Middle frontal gyrus (tissue), 1 donor: ENCODE data around the gene RBM4B.
"Not testable (repeated sequence)": the region's sequence is repeated elsewhere in the genome, so short reads cannot be mapped to it uniquely, and the experiment has no call there.

ENCODE experiments used
- DNase-seq: peaks from one replicate; pipeline ENCODE4 v3.0.0-alpha.2; 2015; ENCODE audit warnings: low spot score; ENCODE audit errors: extremely low spot score

RBM4B gene

DNA sequence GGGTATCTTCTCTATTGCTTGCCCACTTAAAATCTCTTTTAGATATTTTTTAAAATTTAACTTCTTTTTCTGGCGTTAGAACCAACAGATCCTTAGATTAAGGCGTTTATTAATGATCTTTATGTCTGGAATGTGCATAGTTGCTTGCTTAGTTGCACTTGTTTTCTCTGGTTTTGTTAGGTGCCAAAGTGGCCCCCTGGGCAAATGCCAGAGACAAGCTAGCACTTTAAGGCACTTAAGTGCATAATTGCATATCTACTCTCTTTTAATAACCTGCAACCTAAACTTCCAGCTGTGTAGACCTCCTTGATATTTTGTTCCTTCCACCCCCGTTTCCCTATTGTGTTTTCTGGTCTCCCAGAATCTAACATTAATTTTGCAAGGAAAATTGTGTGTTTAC, 35.9 kb downstream of the RBM4B start:
- no peak for DNase-seq

DNA sequence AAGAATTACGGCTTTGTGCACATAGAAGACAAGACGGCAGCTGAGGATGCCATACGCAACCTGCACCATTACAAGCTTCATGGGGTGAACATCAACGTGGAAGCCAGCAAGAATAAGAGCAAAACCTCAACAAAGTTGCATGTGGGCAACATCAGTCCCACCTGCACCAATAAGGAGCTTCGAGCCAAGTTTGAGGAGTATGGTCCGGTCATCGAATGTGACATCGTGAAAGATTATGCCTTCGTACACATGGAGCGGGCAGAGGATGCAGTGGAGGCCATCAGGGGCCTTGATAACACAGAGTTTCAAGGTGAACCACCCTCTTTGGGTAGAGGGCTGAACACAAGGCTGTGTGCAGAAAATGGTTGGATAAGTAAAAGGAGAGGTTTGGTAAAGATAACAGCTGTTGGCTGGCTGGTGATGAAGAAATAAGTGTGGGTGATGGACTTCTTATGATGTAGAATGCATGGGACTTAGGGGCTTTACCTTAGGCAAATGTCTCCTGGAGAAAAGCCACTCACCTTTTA, 37.8 kb downstream of the RBM4B start:
- not testable (repeated sequence) for DNase-seq

DNA sequence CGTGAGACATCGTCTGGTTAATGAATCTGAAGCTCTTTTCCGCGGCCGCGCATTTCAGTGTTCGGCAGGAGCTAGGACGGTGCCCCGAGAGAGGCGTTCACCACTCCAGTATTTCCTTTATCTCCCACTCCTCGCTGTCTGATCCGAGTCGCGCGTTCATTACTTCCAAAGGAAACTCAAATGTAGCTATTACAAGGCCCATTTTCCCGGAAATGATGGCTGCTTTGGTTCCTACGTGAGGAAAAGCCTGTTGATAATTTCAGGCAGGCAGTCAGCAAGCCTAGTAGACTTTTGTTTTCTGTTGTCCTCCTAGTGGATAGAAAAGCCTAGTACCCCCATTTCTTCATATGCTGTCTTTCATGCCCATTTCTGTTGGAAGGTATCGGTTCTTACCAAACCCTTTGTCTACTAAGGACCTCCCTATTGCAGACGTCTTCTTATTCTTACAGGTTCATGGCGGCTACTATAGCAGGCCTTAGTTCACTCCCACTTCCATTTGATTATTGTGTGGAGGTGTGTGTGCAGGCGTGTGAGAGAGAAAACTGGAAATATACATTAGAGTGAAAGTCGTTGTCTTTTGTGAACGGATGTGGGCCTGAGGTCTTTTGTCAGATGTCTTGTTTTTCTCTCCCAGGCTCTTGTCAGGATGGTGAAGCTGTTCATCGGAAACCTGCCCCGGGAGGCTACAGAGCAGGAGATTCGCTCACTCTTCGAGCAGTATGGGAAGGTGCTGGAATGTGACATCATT, 38.4 kb downstream of the RBM4B start:
- peak; percentile 17 for DNase-seq

DNA sequence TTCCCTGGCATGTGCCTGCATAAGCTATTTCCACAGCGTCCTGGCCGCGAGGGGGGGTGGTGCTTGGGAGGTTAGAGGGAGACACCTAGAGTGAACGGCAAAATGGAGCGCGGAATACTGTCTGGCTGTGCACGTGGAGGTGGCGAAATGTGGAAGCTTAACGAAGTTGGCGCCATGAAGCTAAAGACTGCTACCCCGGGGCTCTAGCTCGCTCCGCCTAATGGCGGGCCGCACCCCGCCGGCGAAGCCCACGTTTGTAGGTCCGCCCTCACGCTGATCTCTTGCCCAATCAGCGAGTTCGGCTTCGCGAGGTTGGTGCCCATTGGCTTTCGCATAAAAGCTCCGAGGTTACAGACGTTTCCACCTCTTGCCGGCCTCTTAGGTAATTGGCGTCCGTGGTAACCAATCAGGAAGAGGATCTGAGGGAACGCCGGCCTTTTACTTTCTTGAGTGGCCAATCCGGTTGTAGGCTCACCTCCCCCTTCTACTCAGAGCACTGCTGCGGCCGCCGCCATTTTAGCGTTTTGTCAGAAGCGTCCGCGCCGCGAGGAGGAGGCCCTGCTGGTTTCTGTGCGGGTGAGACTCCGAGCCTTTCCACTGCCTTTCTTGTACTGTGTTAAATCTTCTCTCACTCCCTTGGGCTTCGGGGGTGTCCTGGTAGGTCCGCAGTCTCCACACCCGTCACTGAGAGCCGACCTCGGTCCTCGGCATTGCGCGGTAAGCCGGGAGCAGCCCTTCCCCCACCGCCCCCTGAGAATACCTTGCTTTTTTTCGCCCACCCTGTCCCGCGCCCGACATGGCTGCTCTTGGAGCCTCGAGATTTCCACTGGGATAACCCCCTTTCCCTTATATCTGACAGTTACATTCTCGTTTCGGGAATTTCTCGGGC, 39.3 kb downstream of the RBM4B start, which contains the start of gene RBM4:
TSS of gene RBM4 (plus strand) at position 527 of the 889 bp plus-strand sequence. CDS start 1,009 bp downstream, outside the sequence.
- peak; percentile 100 for DNase-seq

DNA sequence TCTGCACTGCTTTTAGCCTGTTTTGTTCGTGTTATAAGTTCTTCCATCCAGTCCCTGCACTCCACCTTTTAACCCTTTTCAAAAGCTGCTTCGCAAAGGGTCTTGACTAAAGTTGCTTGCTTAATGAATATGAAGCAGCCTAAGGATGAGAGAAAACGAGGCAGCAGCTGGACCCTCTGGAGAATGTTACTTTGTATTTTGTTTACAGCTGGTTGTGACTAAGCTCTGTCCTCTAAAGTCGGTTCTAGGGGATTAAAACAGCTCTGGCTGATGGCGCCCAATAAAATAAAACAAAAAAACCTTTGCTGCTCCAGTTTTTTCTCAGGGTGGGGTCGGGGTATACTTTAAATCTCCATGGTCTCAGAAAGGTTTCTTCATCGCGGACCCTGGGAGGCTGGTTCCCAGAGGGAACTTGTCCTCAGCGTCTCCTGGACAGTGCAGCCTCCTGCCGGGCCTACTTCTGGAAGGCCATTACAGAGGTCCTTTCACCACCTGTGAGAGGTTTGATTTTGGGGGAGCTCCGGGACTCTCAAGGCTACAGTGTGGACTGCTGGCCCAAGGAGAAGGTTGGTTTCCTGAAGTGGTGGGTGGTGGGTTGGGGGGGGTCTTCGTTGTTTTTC, 40.0 kb downstream of the RBM4B start:
- DNase-seq, result no peak

DNA sequence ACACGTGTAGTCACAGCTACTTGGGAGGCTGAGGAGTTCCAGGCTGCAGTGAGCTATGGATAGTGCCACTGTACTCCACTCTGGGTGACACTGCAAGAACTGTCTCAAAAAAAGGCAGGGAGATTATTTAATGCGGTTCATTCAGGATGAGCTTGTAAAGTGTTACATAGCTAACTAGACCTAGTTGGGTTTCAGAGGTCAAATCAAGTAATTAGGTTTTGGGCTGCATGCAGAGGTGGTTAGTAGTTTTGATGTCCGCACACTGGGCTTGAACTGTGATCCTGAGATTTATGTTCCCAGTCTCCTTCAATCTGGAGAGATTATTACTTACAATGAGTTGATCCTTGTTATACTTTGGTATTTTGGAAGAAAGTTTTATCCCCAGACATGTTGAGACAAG, 41.3 kb downstream of the RBM4B start:
- DNase-seq, result no peak

DNA sequence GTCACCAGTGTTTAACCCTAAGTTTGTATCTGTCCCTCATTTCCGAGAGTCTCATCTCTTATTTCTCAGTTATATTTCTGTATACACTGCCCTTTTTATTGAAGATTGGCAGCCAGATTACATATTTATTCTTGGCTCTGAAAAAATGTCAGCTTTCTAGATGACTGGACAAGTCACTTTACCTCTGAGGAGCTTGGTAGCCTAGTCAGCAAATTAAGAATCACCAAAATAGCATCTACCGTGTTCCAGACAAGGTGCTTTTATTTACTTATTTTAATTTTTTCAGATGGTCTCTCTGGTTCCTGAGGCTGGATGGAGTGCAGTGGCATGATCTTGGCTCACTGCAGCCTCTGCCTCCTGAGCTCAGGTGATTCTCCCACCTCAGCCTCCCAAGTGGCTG, 44.7 kb downstream of the RBM4B start:
- no peak for DNase-seq

DNA sequence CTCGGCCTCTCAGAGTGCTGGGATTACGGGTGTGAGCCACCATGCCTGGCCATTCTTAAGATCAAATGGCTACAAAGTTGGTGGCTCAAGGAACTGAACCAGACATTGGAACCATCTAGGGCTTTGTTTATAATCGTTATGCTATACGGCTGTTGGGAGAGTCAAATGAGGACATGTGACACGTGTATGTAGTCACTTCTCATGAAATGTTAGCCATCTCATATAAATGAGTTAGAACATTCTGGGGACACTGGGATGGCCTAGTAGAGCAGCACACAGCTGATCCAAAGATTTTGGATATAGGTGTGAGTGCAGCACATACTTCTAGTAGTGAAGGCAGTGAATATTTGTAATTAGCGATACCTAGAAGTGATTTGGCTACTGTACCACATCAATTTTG, 45.8 kb downstream of the RBM4B start:
- no peak for DNase-seq

DNA sequence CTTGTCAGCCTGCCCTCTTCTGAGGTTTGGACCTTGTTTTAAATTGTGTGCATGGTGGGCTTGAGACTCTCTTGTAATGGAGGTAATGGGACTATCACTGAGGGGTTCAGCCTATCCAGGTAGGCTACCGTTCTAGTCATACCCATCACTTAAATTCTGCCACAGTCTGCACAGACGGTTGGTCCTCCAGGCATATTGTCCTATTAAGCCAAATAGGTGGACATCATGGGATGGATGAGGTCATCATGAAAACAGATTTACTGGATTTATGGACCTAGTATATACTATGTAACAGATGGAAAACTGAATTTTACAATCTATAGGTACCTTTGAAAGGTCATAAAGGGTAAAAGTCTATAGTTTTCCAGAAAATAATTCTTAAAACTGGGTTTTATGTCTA, 48.3 kb downstream of the RBM4B start:
- DNase-seq, result no peak

DNA sequence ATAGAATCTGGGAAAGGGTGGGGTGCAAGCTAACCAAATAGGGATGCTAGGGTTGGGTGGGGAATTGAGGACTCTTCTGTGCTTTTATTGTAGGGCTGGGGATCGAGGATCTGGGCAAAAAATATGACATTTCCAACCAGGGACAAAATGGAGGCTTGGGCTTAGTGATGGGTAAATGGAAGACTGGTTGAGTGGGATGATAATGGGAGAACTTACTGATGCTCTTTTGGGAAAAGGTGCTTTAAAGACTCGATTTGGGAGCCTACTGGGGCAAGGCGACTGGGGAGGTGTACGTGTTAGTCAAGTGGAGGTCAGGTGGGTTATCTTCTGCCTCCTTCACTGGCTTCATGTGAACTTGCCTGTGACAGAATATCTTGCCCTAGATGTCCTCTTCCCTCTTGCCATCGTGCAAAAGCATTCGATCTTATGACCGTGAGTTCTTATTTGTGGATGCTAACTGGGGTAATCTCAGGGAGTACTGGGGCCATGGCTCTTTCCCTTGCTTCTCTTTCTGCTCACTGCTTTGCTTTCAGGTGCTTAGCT, 49.6 kb downstream of the RBM4B start:
- no peak for DNase-seq

DNA sequence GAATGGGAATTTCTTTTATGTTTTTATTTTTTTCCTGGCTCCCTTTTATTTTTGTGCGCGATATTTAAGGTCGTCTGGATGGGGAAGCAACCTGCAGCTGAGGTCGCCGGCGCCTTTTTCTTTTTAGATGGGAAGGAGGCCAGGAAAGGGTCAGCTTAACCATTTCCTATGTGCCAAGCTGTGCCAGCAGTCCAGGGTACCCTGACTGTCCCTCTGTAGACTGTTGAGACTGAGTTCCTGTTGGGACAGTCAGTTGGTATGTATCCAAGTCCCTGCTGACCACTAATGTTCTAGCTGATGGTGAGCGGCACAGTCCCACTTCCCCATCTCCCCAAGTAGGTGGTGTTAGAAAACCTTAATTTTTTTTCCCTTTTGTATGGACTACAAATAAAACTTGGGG, 50.8 kb downstream of the RBM4B start:
- DNase-seq, result no peak

DNA sequence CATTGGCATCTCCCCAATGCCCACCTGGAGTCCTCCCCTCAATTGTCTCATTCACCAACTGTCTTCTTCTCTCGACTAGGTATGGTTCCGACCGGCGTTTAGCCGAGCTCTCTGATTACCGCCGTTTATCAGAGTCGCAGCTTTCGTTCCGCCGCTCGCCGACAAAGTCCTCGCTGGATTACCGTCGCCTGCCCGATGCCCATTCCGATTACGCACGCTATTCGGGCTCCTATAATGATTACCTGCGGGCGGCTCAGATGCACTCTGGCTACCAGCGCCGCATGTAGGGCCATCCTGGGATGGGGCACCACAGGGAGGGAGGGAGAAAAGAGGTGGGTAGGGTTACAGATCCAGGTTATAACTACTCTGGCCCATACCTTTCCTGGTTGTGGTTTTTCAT, 51.3 kb downstream of the RBM4B start:
- no peak for DNase-seq

DNA sequence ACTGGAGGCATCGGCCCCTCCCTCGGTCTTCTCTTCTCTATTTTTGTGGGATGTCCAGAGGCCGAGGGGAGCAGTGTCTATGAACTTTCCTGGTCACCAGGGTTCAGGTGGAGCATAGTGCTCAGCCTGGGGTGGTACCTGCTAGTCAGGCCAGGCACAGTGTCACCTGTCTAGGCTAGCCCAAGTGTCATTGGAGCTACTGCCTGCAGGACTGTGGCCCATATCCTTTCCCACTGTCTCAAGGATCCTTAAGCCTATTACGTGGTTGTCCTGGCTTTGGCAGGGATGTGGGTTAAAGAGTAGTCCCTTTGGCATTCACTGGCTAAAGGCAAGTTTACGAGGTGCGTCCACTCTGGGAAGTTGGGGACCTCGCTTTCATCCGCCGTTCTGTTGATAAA, 51.9 kb downstream of the RBM4B start:
- DNase-seq, result no peak

DNA sequence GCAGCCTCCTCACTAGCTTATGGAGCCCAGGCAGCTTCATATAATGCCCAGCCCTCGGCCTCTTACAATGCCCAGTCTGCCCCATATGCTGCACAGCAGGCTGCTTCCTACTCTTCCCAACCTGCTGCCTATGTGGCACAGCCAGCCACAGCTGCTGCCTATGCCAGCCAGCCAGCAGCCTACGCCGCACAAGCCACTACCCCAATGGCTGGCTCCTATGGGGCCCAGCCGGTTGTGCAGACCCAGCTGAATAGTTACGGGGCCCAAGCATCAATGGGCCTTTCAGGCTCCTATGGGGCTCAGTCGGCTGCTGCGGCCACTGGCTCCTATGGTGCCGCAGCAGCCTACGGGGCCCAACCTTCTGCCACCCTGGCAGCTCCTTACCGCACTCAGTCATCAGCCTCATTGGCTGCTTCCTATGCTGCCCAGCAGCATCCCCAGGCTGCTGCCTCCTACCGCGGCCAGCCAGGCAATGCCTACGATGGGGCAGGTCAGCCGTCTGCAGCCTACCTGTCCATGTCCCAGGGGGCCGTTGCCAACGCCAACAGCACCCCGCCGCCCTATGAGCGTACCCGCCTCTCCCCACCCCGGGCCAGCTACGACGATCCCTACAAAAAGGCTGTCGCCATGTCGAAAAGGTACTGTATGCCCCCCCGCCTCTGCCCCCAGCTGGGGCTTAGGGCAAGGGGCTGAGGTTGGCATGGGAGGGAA, 52.5 kb downstream of the RBM4B start:
- no peak for DNase-seq

DNA sequence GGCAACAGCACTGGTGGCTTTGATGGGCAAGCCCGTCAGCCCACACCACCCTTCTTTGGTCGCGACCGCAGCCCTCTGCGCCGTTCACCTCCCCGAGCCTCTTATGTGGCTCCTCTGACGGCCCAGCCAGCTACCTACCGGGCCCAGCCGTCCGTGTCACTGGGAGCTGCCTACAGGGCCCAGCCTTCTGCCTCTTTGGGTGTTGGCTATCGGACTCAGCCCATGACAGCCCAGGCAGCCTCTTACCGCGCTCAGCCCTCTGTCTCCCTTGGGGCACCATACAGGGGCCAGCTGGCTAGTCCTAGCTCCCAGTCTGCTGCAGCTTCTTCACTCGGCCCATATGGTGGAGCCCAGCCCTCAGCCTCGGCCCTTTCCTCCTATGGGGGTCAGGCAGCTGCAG, 53.2 kb downstream of the RBM4B start:
- no peak for DNase-seq

DNA sequence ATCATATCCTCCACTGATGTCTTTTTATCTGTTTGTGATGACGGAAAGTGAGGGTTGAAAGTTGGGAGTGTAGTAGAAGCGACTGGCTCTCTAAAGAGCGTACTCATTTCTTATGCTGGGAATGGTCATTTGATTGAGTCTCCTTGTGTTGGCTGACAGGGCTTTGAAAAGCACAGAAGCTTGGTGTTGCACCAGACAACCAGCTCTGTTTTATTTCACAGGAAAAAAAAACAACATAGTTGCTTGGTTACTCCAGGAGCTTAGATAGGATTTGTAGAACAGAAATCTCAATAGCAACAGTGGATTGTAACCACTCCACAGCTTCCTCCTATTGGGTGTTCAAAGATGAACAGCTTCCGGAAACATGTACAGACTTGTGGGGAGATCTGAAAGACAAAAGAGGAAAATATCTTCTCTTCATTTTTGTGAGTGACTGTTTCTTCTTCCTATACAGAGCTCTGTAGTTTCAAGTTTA, 58.6 kb downstream of the RBM4B start:
- no peak for DNase-seq

DNA sequence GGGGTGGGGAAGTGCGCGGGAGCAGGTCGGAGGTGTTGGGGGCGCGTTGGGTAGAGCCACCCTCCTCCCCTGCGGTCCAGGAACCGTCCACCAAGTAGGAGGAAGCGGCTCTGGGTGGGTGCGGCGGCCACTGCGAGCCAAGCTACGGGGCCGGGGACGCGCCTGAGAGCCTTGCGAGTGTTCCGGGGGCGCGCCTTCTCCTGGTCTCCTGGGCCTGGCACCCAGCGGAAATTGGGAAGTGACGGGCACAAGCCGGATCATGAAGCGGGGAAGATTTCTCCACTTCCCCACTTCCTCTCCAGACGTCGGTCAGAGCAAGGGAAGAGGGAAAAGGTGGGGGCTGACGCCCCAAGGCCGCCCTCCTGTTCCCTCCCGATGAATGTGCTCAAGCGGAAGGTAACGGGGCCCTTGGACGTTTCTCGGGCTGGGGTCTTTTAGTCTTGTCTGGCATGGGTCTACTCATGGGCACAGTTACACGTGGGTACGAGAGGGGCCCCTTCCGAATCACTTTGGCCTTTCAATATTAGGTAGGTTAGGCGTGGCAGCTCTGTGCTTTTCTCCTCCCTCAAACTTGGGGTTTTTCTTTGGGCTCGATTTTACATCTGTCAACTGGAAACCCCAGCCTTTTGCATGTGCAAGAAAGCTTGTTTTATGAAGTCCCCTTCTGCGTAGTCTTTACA, 60.4 kb downstream of the RBM4B start:
- no peak for DNase-seq

DNA sequence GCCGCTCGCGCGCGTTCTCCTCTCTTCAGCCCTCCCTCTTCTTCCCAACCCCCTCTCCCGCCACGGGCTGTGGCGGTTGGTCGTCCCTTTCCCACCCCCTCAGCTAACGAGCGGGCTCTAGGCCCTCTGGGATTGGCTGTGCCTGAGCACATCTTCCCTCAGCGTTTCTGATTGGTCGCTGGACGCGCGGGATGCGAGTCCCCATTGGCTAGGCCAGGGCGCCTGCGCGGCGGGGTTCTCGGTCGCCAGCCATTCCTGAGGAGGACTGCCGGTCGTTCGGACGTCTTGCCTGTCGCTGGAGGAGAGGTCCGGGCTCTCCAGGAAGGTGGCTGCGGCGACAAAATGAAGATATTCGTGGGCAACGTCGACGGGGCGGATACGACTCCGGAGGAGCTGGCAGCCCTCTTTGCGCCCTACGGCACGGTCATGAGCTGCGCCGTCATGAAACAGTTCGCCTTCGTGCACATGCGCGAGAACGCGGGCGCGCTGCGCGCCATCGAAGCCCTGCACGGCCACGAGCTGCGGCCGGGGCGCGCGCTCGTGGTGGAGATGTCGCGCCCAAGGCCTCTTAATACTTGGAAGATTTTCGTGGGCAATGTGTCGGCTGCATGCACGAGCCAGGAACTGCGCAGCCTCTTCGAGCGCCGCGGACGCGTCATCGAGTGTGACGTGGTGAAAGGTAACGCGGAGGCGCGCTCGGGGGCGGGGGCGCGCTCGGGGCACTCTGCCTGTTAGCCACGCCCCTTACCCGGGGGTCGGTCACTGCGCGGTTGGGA, 61.1 kb downstream of the RBM4B start, which contains the start of gene RBM14:
TSS of gene RBM14 (plus strand) at position 252 of the 776 bp plus-strand sequence. CDS start at position 343, 91 bp downstream.
- DNase-seq, result peak; percentile 98
